Measurements from ENCODE around the gene C6orf141. TPM values are rescaled to one million over a fixed set of nuclear protein-coding genes. Genes with fewer than 3 reads are reported as not detected.

C6orf141 gene
- total RNA-seq, 1 experiment from 2014 or later, result 2.1 TPM

DNA sequence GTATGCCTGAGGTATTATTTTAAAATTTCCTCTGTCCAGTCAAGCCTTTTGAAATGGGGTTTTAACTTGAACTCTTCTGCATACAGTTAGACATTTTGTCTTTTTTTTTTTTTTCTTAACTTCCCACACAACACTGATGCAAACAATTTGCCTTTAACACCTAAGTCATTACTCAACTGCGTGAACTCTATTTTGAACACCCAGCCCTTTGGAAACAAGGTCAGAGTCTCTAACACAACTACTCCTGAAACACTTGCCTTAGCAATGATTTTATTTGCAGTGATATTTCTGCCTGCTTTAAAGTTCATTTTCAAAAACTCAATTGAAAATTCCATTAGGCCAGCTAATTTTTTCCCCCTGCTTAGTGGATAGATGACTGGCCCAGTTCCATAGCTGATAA, 26.6 kb upstream of the C6orf141 start:
- Histone ChIP-seq H3K4me3 (ENCODE audit: low read depth, low read length) (no peak overlapping the region), H3K4me1 (peaks cover 14% of the 10 kb centered on the region), H3K9me3 (no peaks in the 10 kb centered on the region), H3K36me3 (ENCODE audit: control insufficient read depth, insufficient read depth, low read length) (no peaks in the 10 kb centered on the region), H3K27me3 (replicated peaks; ENCODE audit: control insufficient read depth, insufficient read depth, low read length) (no peaks in the 10 kb centered on the region)
- Mint-ChIP-seq H3K27me3 (ENCODE audit: insufficient read depth, unreplicated experiment) (no peaks in the 10 kb centered on the region), H3K27ac (ENCODE audit: unreplicated experiment) (no peak overlapping the region), H3K36me3 (ENCODE audit: insufficient read depth, unreplicated experiment) (no peaks in the 10 kb centered on the region), H3K9me3 (ENCODE audit: unreplicated experiment) (no peaks in the 10 kb centered on the region), H3K4me3 (ENCODE audit: unreplicated experiment) (no peak overlapping the region), H3K4me1 (ENCODE audit: low read depth, unreplicated experiment) (peaks cover 6% of the 10 kb centered on the region)
- CTCF ChIA-PET, result no interaction called here
- TF ChIP-seq CTCF (IDR thresholded peaks at IDR 0.05; ENCODE audit: insufficient read depth in 1 of 2, low read depth in 1 of 2, low read length in 1 of 2, severe bottlenecking in 1 of 2, unreplicated experiment in 1 of 2), result no peak
- intact Hi-C loops (cut with micrococcal nuclease; ENCODE audit: unreplicated experiment), result loop anchor here (5.0 kb wide), 1 partner anchor 62 kb away; the partner anchor contains the start of genes CENPQ and MMUT
- DNase-seq, result no peak
- POLR2A ChIA-PET, result no interaction called here
- BruUV-seq (replicated peaks), result no TSS peak

DNA sequence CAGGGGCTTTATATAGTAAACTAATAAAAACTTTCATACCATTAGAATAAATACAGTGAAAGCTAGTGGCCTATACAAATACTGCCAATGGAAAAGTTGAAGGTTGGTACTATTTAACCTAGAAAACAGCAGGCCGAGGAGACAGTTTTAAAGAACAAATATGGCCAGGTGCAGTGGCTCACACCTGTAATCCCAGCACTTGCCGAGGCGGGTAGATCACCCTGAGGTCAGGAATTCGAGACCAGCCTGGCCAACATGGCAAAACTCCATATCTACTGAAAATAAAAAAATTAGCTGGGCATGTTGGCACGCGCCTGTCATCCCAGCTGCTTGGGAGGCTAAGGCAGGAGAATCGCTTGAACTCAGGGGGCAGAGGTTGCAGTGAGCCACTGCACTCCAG, 25.9 kb upstream of the C6orf141 start:
- no peaks in the 10 kb centered on the region for H3K36me3 ChIP-seq (ENCODE audit: control insufficient read depth, insufficient read depth, low read length)
- Mint-ChIP-seq H3K36me3 (ENCODE audit: insufficient read depth, unreplicated experiment) (no peaks in the 10 kb centered on the region), H3K27ac (ENCODE audit: unreplicated experiment) (no peak overlapping the region), H3K27me3 (ENCODE audit: insufficient read depth, unreplicated experiment) (no peaks in the 10 kb centered on the region), H3K9me3 (ENCODE audit: unreplicated experiment) (no peaks in the 10 kb centered on the region), H3K4me1 (ENCODE audit: low read depth, unreplicated experiment) (peaks cover 6% of the 10 kb centered on the region), H3K4me3 (ENCODE audit: unreplicated experiment) (no peak overlapping the region)
- no TSS peak for BruUV-seq (replicated peaks)
- intact Hi-C loops (cut with micrococcal nuclease; ENCODE audit: unreplicated experiment), result loop anchor here (5.0 kb wide), 1 partner anchor 62 kb away; the partner anchor contains the start of genes CENPQ and MMUT
- no peaks in the 10 kb centered on the region for H3K27me3 ChIP-seq (replicated peaks; ENCODE audit: control insufficient read depth, insufficient read depth, low read length)
- no peak for TF ChIP-seq CTCF (IDR thresholded peaks at IDR 0.05; ENCODE audit: insufficient read depth in 1 of 2, low read depth in 1 of 2, low read length in 1 of 2, severe bottlenecking in 1 of 2, unreplicated experiment in 1 of 2)
- H3K9me3 ChIP-seq, result no peaks in the 10 kb centered on the region
- H3K4me3 ChIP-seq (ENCODE audit: low read depth, low read length), result no peak overlapping the region
- DNase-seq, result no peak
- POLR2A ChIA-PET, result no interaction called here
- peaks cover 14% of the 10 kb centered on the region for H3K4me1 ChIP-seq
- CTCF ChIA-PET, result no interaction called here

- H3K9me3 ChIP-seq, result no peaks in the 10 kb centered on the region
- ChIA-PET POLR2A (no interaction called here), CTCF (no interaction called here)
- no peaks in the 10 kb centered on the region for H3K27me3 Mint-ChIP-seq (ENCODE audit: insufficient read depth, unreplicated experiment)
- no peaks in the 10 kb centered on the region for H3K27me3 ChIP-seq (replicated peaks; ENCODE audit: control insufficient read depth, insufficient read depth, low read length)
- intact Hi-C loops (cut with micrococcal nuclease; ENCODE audit: unreplicated experiment), result no loop called here
- H3K4me3 ChIP-seq (ENCODE audit: low read depth, low read length), result no peak overlapping the region
- peaks cover 6% of the 10 kb centered on the region for H3K4me1 Mint-ChIP-seq (ENCODE audit: low read depth, unreplicated experiment)
- no TSS peak for BruUV-seq (replicated peaks)
- H3K9me3 Mint-ChIP-seq (ENCODE audit: unreplicated experiment), result no peaks in the 10 kb centered on the region
- no peaks in the 10 kb centered on the region for H3K36me3 Mint-ChIP-seq (ENCODE audit: insufficient read depth, unreplicated experiment)
- H3K4me3 Mint-ChIP-seq (ENCODE audit: unreplicated experiment), result no peak overlapping the region
- peaks cover 14% of the 10 kb centered on the region for H3K4me1 ChIP-seq
- H3K36me3 ChIP-seq (ENCODE audit: control insufficient read depth, insufficient read depth, low read length), result no peaks in the 10 kb centered on the region
- no peak for TF ChIP-seq CTCF (IDR thresholded peaks at IDR 0.05; ENCODE audit: insufficient read depth in 1 of 2, low read depth in 1 of 2, low read length in 1 of 2, severe bottlenecking in 1 of 2, unreplicated experiment in 1 of 2)
- DNase-seq, result no peak
- no peak overlapping the region for H3K27ac Mint-ChIP-seq (ENCODE audit: unreplicated experiment)
Measured at GRCh38 chr6:49526598-49526997, 23.9 kb upstream of the C6orf141 start.

Measured in Caco-2 (cell line).